Stimulated activated CD8-positive, alpha-beta memory T cell treated with anti-CD3 and anti-CD28 coated beads, Interleukin-12 subunit alpha, Interleukin-12 subunit beta, amount 100 ng/mL, for 24 hours (primary cell): ENCODE measurements around the gene STARD3NL.
"Not testable (repeated sequence)": the region's sequence is repeated elsewhere in the genome, so short reads cannot be mapped to it uniquely, and the experiment has no call there.

Experiments used
- DNase-seq: peaks from one replicate; pipeline ENCODE4 v3.0.0-alpha.2; 2020; ENCODE audit errors: extremely low read depth

The STARD3NL gene

GRCh38 chr7:38178004-38178694, at the start of gene STARD3NL:
TSS of gene STARD3NL (plus strand) at chr7:38178245. CDS start at chr7:38207505, 29,260 bp downstream.
- peak; percentile 80 for DNase-seq

- DNase-seq, result no peak
Measured at GRCh38 chr7:38129162-38129561, 48.9 kb upstream of the STARD3NL start.

- DNase-seq, result no peak
Measured at GRCh38 chr7:38129579-38129978, 48.5 kb upstream of the STARD3NL start.

- DNase-seq, result no peak
Measured at GRCh38 chr7:38138171-38138570, 39.9 kb upstream of the STARD3NL start.

GRCh38 chr7:38141187-38141586, 36.9 kb upstream of the STARD3NL start:
- DNase-seq, result no peak

- DNase-seq, result no peak
Measured at GRCh38 chr7:38142736-38143135, 35.3 kb upstream of the STARD3NL start.

GRCh38 chr7:38147005-38147404, 31.0 kb upstream of the STARD3NL start:
- no peak for DNase-seq

- DNase-seq, result no peak
Measured at GRCh38 chr7:38151556-38151955, 26.5 kb upstream of the STARD3NL start.

GRCh38 chr7:38153515-38153914, 24.5 kb upstream of the STARD3NL start:
- DNase-seq, result no peak

- DNase-seq, result no peak
Measured at GRCh38 chr7:38154278-38154677, 23.8 kb upstream of the STARD3NL start.

GRCh38 chr7:38160003-38160571, 18.0 kb upstream of the STARD3NL start:
- no peak for DNase-seq

GRCh38 chr7:38162036-38162435, 16.0 kb upstream of the STARD3NL start:
- DNase-seq, result no peak

- DNase-seq, result no peak
Measured at GRCh38 chr7:38163671-38164070, 14.4 kb upstream of the STARD3NL start.

GRCh38 chr7:38168890-38169570, 9.0 kb upstream of the STARD3NL start:
- DNase-seq, result no peak

- DNase-seq, result no peak
Measured at GRCh38 chr7:38169847-38170246, 8.2 kb upstream of the STARD3NL start.

GRCh38 chr7:38171623-38172391, 6.2 kb upstream of the STARD3NL start:
- DNase-seq, result no peak

GRCh38 chr7:38175547-38175946, 2.5 kb upstream of the STARD3NL start:
- not testable (repeated sequence) for DNase-seq

- no peak for DNase-seq
Measured at GRCh38 chr7:38177621-38178003, 433 bp upstream of the STARD3NL start.

- DNase-seq, result peak; percentile 15
Measured at GRCh38 chr7:38178695-38179344, 775 bp downstream of the STARD3NL start.

- no peak for DNase-seq
Measured at GRCh38 chr7:38179776-38180226, 1.8 kb downstream of the STARD3NL start.

GRCh38 chr7:38181111-38181510, 3.1 kb downstream of the STARD3NL start:
- no peak for DNase-seq

- no peak for DNase-seq
Measured at GRCh38 chr7:38182450-38182849, 4.4 kb downstream of the STARD3NL start.
